Measurements from ENCODE around the gene PAX3. TPM values are rescaled to one million over a fixed set of nuclear protein-coding genes. Genes with fewer than 3 reads are reported as not detected.

The PAX3 gene
- total RNA-seq, 1 experiment from 2014 or later = not detected

DNA sequence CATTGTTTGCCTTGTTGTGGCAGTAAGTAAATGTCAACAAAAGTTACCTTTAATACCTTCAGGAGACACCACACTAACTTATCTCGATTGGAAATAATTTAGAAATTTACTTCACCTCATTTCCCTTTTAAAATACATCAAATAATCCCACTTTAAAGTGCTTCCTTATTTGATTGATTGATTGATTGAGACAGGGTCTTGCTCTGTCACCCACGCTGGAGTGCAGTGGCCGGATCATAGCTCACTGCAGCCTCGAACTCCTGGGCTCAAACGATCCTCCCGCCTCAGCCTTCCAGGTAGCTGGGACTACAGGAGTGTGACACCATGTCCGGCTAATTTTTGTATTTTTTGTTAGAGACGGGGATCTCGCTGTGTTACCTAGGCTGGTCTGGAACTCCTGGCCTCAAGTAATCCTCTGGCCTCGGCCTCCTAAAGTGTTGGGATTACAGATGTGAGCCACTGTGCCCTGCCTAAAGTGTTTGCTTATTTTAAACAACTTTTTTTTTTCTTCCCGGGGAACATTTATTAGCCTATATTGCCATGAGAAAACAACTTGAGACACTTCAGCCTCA is 12.0 kb upstream of the PAX3 start:
- peaks cover 49% of the 10 kb centered on the region for H3K4me1 Mint-ChIP-seq
- ATAC-seq (no peak), DNase-seq (ENCODE audit: low spot score) (no peak)
- H3K4me3 Mint-ChIP-seq = no peak overlapping the region
- H3K9me3 Mint-ChIP-seq = no peaks in the 10 kb centered on the region
- CTCF ChIA-PET = interaction anchor here (1.0 to 1.4 kb wide), 2 partner anchors 251 to 258 kb away, joined by 3 to 4 read pairs; no protein-coding TSS in a partner anchor
- peaks cover 100% of the 10 kb centered on the region for H3K27me3 Mint-ChIP-seq (ENCODE audit: low read depth)
- no peak overlapping the region for H3K27ac Mint-ChIP-seq
- no peak for TF ChIP-seq RORB (CRISPR knock-in tag; IDR thresholded peaks at IDR 0.05)
- TF ChIP-seq, protein P1, sequence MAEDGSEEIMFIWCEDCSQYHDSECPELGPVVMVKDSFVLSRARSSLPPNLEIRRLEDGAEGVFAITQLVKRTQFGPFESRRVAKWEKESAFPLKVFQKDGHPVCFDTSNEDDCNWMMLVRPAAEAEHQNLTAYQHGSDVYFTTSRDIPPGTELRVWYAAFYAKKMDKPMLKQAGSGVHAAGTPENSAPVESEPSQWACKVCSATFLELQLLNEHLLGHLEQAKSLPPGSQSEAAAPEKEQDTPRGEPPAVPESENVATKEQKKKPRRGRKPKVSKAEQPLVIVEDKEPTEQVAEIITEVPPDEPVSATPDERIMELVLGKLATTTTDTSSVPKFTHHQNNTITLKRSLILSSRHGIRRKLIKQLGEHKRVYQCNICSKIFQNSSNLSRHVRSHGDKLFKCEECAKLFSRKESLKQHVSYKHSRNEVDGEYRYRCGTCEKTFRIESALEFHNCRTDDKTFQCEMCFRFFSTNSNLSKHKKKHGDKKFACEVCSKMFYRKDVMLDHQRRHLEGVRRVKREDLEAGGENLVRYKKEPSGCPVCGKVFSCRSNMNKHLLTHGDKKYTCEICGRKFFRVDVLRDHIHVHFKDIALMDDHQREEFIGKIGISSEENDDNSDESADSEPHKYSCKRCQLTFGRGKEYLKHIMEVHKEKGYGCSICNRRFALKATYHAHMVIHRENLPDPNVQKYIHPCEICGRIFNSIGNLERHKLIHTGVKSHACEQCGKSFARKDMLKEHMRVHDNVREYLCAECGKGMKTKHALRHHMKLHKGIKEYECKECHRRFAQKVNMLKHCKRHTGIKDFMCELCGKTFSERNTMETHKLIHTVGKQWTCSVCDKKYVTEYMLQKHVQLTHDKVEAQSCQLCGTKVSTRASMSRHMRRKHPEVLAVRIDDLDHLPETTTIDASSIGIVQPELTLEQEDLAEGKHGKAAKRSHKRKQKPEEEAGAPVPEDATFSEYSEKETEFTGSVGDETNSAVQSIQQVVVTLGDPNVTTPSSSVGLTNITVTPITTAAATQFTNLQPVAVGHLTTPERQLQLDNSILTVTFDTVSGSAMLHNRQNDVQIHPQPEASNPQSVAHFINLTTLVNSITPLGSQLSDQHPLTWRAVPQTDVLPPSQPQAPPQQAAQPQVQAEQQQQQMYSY (CRISPR knock-in tag; IDR thresholded peaks at IDR 0.05) = no peak
- TF ChIP-seq IRF2 (CRISPR knock-in tag; IDR thresholded peaks at IDR 0.05; ENCODE audit: borderline replicate concordance, low read depth) = no peak
- no peak for TF ChIP-seq JUN (CRISPR knock-in tag; IDR thresholded peaks at IDR 0.05)
- TF ChIP-seq ZNF317 (CRISPR knock-in tag; IDR thresholded peaks at IDR 0.05; ENCODE audit: borderline replicate concordance, low read depth) = no peak
- TF ChIP-seq ZNF232 (CRISPR knock-in tag; IDR thresholded peaks at IDR 0.05) = no peak
- no peak for TF ChIP-seq FOXP1 (CRISPR knock-in tag; IDR thresholded peaks at IDR 0.05; ENCODE audit: borderline replicate concordance)
- no peak for TF ChIP-seq ZBTB43 (CRISPR knock-in tag; IDR thresholded peaks at IDR 0.05)
- TF ChIP-seq, protein P2, sequence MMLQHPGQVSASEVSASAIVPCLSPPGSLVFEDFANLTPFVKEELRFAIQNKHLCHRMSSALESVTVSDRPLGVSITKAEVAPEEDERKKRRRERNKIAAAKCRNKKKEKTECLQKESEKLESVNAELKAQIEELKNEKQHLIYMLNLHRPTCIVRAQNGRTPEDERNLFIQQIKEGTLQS (CRISPR knock-in tag; conservative IDR thresholded peaks at IDR 0.05) = no peak
- no peak for TF ChIP-seq CREM (CRISPR knock-in tag; IDR thresholded peaks at IDR 0.05)
- TF ChIP-seq GABPB1 (CRISPR knock-in tag; IDR thresholded peaks at IDR 0.05) = no peak
- POLR2A ChIA-PET = no interaction called here
- no peaks in the 10 kb centered on the region for H3K36me3 Mint-ChIP-seq

GRCh38 chr2:222309766-222310165 is 11.0 kb upstream of the PAX3 start:
- no peak for TF ChIP-seq ZNF232 (CRISPR knock-in tag; IDR thresholded peaks at IDR 0.05)
- no peak for TF ChIP-seq NR2C2 (CRISPR knock-in tag; IDR thresholded peaks at IDR 0.05)
- TF ChIP-seq, protein P3, sequence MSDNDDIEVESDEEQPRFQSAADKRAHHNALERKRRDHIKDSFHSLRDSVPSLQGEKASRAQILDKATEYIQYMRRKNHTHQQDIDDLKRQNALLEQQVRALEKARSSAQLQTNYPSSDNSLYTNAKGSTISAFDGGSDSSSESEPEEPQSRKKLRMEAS (CRISPR knock-in tag; IDR thresholded peaks at IDR 0.05) = no peak
- no peaks in the 10 kb centered on the region for H3K9me3 Mint-ChIP-seq
- POLR2A ChIA-PET = no interaction called here

DNA sequence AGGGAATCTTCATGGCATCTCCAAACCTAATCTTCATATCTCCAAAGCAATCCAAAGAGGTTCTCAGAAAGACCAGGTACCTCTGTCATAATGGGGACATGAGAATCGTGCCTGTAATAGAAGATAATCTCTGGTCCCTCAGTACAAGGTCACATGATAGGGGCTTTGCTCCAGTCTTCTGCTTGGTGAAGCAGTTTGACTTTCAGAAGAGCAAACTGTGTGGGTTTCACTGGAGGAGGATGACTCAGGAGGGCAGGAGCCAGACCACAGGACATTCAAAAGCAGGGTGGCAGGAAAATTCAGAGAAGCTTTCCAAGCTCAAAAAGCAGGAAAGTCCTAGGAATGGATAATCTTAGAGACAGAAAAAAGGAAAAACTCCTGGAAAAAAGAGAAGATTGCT is 10.6 kb upstream of the PAX3 start:
- no peak for ATAC-seq
- Mint-ChIP-seq H3K36me3 (no peaks in the 10 kb centered on the region), H3K9me3 (no peaks in the 10 kb centered on the region), H3K4me1 (peaks cover 62% of the 10 kb centered on the region), H3K4me3 (no peak overlapping the region), H3K27ac (no peak overlapping the region), H3K27me3 (ENCODE audit: low read depth) (peaks cover 100% of the 10 kb centered on the region)
- ChIA-PET CTCF (no interaction called here), POLR2A (no interaction called here)
- DNase-seq (ENCODE audit: low spot score) = no peak
- TF ChIP-seq, protein P4, sequence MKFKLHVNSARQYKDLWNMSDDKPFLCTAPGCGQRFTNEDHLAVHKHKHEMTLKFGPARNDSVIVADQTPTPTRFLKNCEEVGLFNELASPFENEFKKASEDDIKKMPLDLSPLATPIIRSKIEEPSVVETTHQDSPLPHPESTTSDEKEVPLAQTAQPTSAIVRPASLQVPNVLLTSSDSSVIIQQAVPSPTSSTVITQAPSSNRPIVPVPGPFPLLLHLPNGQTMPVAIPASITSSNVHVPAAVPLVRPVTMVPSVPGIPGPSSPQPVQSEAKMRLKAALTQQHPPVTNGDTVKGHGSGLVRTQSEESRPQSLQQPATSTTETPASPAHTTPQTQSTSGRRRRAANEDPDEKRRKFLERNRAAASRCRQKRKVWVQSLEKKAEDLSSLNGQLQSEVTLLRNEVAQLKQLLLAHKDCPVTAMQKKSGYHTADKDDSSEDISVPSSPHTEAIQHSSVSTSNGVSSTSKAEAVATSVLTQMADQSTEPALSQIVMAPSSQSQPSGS (CRISPR knock-in tag; IDR thresholded peaks at IDR 0.05; ENCODE audit: borderline replicate concordance, low read depth) = no peak
- TF ChIP-seq JAZF1 (CRISPR knock-in tag; IDR thresholded peaks at IDR 0.05) (no peak), GRHL2 (CRISPR knock-in tag; IDR thresholded peaks at IDR 0.05; ENCODE audit: insufficient replicate concordance, severe bottlenecking) (no peak), IRF2 (CRISPR knock-in tag; IDR thresholded peaks at IDR 0.05; ENCODE audit: borderline replicate concordance, low read depth) (no peak), FOXP1 (CRISPR knock-in tag; IDR thresholded peaks at IDR 0.05; ENCODE audit: borderline replicate concordance) (no peak), ZNF416 (CRISPR knock-in tag; IDR thresholded peaks at IDR 0.05) (no peak)
- TF ChIP-seq, protein P5, sequence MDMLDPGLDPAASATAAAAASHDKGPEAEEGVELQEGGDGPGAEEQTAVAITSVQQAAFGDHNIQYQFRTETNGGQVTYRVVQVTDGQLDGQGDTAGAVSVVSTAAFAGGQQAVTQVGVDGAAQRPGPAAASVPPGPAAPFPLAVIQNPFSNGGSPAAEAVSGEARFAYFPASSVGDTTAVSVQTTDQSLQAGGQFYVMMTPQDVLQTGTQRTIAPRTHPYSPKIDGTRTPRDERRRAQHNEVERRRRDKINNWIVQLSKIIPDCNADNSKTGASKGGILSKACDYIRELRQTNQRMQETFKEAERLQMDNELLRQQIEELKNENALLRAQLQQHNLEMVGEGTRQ (CRISPR knock-in tag; IDR thresholded peaks at IDR 0.05) = no peak
- TF ChIP-seq, protein P6, sequence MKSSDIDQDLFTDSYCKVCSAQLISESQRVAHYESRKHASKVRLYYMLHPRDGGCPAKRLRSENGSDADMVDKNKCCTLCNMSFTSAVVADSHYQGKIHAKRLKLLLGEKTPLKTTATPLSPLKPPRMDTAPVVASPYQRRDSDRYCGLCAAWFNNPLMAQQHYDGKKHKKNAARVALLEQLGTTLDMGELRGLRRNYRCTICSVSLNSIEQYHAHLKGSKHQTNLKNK (CRISPR knock-in tag; IDR thresholded peaks at IDR 0.05) = no peak
- TF ChIP-seq, protein P7, sequence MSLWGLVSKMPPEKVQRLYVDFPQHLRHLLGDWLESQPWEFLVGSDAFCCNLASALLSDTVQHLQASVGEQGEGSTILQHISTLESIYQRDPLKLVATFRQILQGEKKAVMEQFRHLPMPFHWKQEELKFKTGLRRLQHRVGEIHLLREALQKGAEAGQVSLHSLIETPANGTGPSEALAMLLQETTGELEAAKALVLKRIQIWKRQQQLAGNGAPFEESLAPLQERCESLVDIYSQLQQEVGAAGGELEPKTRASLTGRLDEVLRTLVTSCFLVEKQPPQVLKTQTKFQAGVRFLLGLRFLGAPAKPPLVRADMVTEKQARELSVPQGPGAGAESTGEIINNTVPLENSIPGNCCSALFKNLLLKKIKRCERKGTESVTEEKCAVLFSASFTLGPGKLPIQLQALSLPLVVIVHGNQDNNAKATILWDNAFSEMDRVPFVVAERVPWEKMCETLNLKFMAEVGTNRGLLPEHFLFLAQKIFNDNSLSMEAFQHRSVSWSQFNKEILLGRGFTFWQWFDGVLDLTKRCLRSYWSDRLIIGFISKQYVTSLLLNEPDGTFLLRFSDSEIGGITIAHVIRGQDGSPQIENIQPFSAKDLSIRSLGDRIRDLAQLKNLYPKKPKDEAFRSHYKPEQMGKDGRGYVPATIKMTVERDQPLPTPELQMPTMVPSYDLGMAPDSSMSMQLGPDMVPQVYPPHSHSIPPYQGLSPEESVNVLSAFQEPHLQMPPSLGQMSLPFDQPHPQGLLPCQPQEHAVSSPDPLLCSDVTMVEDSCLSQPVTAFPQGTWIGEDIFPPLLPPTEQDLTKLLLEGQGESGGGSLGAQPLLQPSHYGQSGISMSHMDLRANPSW (CRISPR knock-in tag; conservative IDR thresholded peaks at IDR 0.05; ENCODE audit: low read depth) = no peak
- TF ChIP-seq, protein P2 (CRISPR knock-in tag; conservative IDR thresholded peaks at IDR 0.05) = no peak

More at GRCh38 chr2:222309766-222310165, 11.0 kb upstream of the PAX3 start:
- ATAC-seq = no peak
- no peak for DNase-seq (ENCODE audit: low spot score)
- Mint-ChIP-seq H3K4me1 (peaks cover 58% of the 10 kb centered on the region), H3K27me3 (ENCODE audit: low read depth) (peaks cover 100% of the 10 kb centered on the region), H3K36me3 (no peaks in the 10 kb centered on the region), H3K27ac (no peak overlapping the region), H3K4me3 (no peak overlapping the region)
- CTCF ChIA-PET = no interaction called here

Measured in WTC11 (cell line).